ENCODE measurements around the gene ENTPD1.
"Not testable (repeated sequence)": the region's sequence is repeated elsewhere in the genome, so short reads cannot be mapped to it uniquely, and the experiment has no call there.

ENTPD1 gene

GRCh38 chr10:95711492-95711891, 44.5 kb upstream of the ENTPD1 start:
- Histone ChIP-seq H3K9me2 (replicated peaks; ENCODE audit: insufficient read depth, low read length) (no peaks in the 10 kb centered on the region), H3K27ac (ENCODE audit: low read depth, low read length) (no peak overlapping the region), H4K20me1 (ENCODE audit: low read depth, low read length) (no peaks in the 10 kb centered on the region), H3K79me2 (ENCODE audit: insufficient read depth, low read length) (no peaks in the 10 kb centered on the region), H3K4me2 (ENCODE audit: low read depth, low read length, poor library complexity, severe bottlenecking) (no peak overlapping the region), H3K4me3 (ENCODE audit: insufficient read depth, low read length, poor library complexity, severe bottlenecking) (no peak overlapping the region), H3K9ac (ENCODE audit: low read length) (no peak overlapping the region), H3K36me3 (ENCODE audit: low read length) (no peaks in the 10 kb centered on the region), H3K9me3 (ENCODE audit: insufficient read depth, low read length) (0 out of 2 replicates have a peak, but pooled peaks cover 2% of the 10 kb centered on the region), H3K27me3 (ENCODE audit: low read length) (no peaks in the 10 kb centered on the region), H3F3A (ENCODE audit: insufficient read depth) (no peaks in the 10 kb centered on the region), H2AFZ (ENCODE audit: low read depth, low read length, severe bottlenecking) (no peak overlapping the region)
- TF ChIP-seq EZH2phosphoT487 (conservative IDR thresholded peaks at IDR 0.05; ENCODE audit: low read length) (no peak), CTCF (IDR thresholded peaks at IDR 0.05; ENCODE audit: insufficient read depth, low read length, poor library complexity, severe bottlenecking) (no peak)

GRCh38 chr10:95716466-95716865, 39.5 kb upstream of the ENTPD1 start:
- no peak overlapping the region for H2AFZ ChIP-seq (ENCODE audit: low read depth, low read length, severe bottlenecking)
- no peaks in the 10 kb centered on the region for H3K9me3 ChIP-seq (ENCODE audit: insufficient read depth, low read length)
- no peaks in the 10 kb centered on the region for H3K36me3 ChIP-seq (ENCODE audit: low read length)
- no peak overlapping the region for H3K4me3 ChIP-seq (ENCODE audit: insufficient read depth, low read length, poor library complexity, severe bottlenecking)
- H3K27me3 ChIP-seq (ENCODE audit: low read length) = no peaks in the 10 kb centered on the region
- H3F3A ChIP-seq (ENCODE audit: insufficient read depth) = no peaks in the 10 kb centered on the region
- no peak overlapping the region for H3K9ac ChIP-seq (ENCODE audit: low read length)
- TF ChIP-seq CTCF (IDR thresholded peaks at IDR 0.05; ENCODE audit: insufficient read depth, low read length, poor library complexity, severe bottlenecking) = no peak
- TF ChIP-seq EZH2phosphoT487 (conservative IDR thresholded peaks at IDR 0.05; ENCODE audit: low read length) = no peak
- H3K4me2 ChIP-seq (ENCODE audit: low read depth, low read length, poor library complexity, severe bottlenecking) = no peak overlapping the region
- H4K20me1 ChIP-seq (ENCODE audit: low read depth, low read length) = no peaks in the 10 kb centered on the region
- no peak overlapping the region for H3K27ac ChIP-seq (ENCODE audit: low read depth, low read length)
- H3K9me2 ChIP-seq (replicated peaks; ENCODE audit: insufficient read depth, low read length) = no peaks in the 10 kb centered on the region
- no peaks in the 10 kb centered on the region for H3K79me2 ChIP-seq (ENCODE audit: insufficient read depth, low read length)

DNA sequence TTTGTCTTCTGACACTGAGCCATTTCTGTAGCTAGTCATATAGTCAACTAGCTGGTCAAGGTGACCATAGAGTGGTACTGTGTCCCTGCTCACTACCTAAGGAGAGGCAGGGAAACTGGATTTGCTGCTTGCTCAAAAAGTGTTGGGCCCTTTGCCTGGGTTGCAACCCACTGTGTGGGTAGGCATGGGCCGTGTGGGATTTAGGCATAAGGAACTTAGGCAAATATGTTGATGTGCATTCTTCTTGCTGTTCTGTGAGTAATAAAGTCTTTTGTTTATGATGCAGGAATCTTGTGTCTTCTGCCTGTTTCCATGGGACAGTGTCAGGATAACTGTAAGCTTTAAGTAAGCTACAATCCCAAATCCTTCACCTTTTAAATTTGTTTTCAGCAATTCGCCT, 39.1 kb upstream of the ENTPD1 start:
- Histone ChIP-seq H3K9me3 (ENCODE audit: insufficient read depth, low read length) (no peaks in the 10 kb centered on the region), H3K27ac (ENCODE audit: low read depth, low read length) (no peak overlapping the region), H3K36me3 (ENCODE audit: low read length) (no peaks in the 10 kb centered on the region), H3K79me2 (ENCODE audit: insufficient read depth, low read length) (no peaks in the 10 kb centered on the region), H3K4me3 (ENCODE audit: insufficient read depth, low read length, poor library complexity, severe bottlenecking) (no peak overlapping the region), H3K27me3 (ENCODE audit: low read length) (no peaks in the 10 kb centered on the region), H3K4me2 (ENCODE audit: low read depth, low read length, poor library complexity, severe bottlenecking) (no peak overlapping the region), H3K9ac (ENCODE audit: low read length) (no peak overlapping the region), H3K9me2 (replicated peaks; ENCODE audit: insufficient read depth, low read length) (no peaks in the 10 kb centered on the region), H4K20me1 (ENCODE audit: low read depth, low read length) (no peaks in the 10 kb centered on the region), H3F3A (ENCODE audit: insufficient read depth) (no peaks in the 10 kb centered on the region), H2AFZ (ENCODE audit: low read depth, low read length, severe bottlenecking) (no peak overlapping the region)
- TF ChIP-seq EZH2phosphoT487 (conservative IDR thresholded peaks at IDR 0.05; ENCODE audit: low read length) (no peak), CTCF (IDR thresholded peaks at IDR 0.05; ENCODE audit: insufficient read depth, low read length, poor library complexity, severe bottlenecking) (no peak)

- not testable (repeated sequence) for H3K4me3 ChIP-seq (ENCODE audit: insufficient read depth, low read length, poor library complexity, severe bottlenecking); H3K27ac ChIP-seq (ENCODE audit: low read depth, low read length); H3K9me3 ChIP-seq (ENCODE audit: insufficient read depth, low read length); H3K9ac ChIP-seq (ENCODE audit: low read length); H3K4me2 ChIP-seq (ENCODE audit: low read depth, low read length, poor library complexity, severe bottlenecking); H4K20me1 ChIP-seq (ENCODE audit: low read depth, low read length); H3F3A ChIP-seq (ENCODE audit: insufficient read depth); H3K27me3 ChIP-seq (ENCODE audit: low read length); H3K79me2 ChIP-seq (ENCODE audit: insufficient read depth, low read length); H2AFZ ChIP-seq (ENCODE audit: low read depth, low read length, severe bottlenecking); H3K9me2 ChIP-seq (replicated peaks; ENCODE audit: insufficient read depth, low read length); H3K36me3 ChIP-seq (ENCODE audit: low read length)
Observed at GRCh38 chr10:95720745-95721144, 35.2 kb upstream of the ENTPD1 start.

DNA sequence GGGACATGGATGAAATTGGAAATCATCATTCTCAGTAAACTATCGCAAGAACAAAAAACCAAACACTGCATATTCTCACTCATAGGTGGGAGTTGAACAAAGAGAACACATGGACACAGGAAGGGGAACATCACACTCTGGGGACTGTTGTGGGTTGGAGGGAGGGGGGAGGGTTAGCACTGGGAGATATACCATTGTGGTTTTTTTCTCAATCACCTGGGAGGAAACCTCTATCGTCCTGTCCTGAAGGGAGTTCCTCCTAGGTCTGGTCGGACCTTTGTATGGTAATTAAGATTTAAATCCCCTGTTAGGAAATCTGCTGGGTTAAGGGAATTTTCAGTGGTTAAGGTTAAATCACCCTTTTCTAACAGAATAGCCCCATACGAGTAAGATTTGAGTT, 33.5 kb upstream of the ENTPD1 start:
- H3K9me2 ChIP-seq (replicated peaks; ENCODE audit: insufficient read depth, low read length); H3F3A ChIP-seq (ENCODE audit: insufficient read depth); H3K9me3 ChIP-seq (ENCODE audit: insufficient read depth, low read length); H3K27me3 ChIP-seq (ENCODE audit: low read length); H3K27ac ChIP-seq (ENCODE audit: low read depth, low read length); H3K4me2 ChIP-seq (ENCODE audit: low read depth, low read length, poor library complexity, severe bottlenecking); H4K20me1 ChIP-seq (ENCODE audit: low read depth, low read length); H3K36me3 ChIP-seq (ENCODE audit: low read length); H3K9ac ChIP-seq (ENCODE audit: low read length); H2AFZ ChIP-seq (ENCODE audit: low read depth, low read length, severe bottlenecking); H3K4me3 ChIP-seq (ENCODE audit: insufficient read depth, low read length, poor library complexity, severe bottlenecking); H3K79me2 ChIP-seq (ENCODE audit: insufficient read depth, low read length): not testable (repeated sequence)

Measured in SU-DHL-6 (cell line).